ENCODE results near the gene TBC1D3B.

- TF ChIP-seq CTCF (IDR thresholded peaks at IDR 0.05; ENCODE audit: low read length) (no peak), EZH2 (IDR thresholded peaks at IDR 0.05; ENCODE audit: borderline replicate concordance, low read length) (no peak)
These were observed 31.3 kb downstream of the TBC1D3B start for GRCh38 chr17:36144981-36145729.

Data from OCI-LY1 (cell line).